Measurements from ENCODE around the gene PRKAR1B.

DNA sequence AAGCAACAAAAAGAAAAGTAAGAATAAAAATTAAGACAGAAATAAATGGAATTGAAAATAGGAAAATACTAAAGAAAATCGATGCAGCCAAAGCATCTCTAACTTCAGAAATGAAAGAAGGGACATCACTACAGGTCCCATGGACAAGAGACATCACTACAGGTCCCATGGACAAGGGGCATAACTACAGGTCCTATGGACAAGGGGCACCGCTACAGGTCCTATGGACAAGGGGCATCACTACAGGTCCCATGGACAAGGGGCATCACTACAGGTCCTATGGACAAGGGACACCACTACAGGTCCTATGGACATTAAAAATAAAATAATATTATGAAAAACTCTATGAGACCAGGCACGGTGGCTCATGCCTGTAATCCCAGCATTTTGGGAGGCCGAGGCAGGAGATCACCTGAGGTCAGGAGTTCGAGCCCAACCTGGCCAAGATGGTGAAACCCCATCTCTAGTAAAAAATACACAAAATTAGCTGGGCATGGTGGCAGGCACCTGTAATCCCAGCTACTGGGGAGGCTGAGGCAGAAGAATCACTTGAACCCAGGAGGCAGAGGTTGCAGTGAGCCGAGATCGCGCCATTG lies 101.6 kb downstream of the PRKAR1B start:
- TF ChIP-seq CTCF (conservative IDR thresholded peaks at IDR 0.05; ENCODE audit: low read length) (no peak), EZH2phosphoT487 (IDR thresholded peaks at IDR 0.05; ENCODE audit: borderline replicate concordance, low read depth, low read length) (no peak)
